ENCODE data around the gene CELF5. TPM values are rescaled to one million over a fixed set of nuclear protein-coding genes. Genes with fewer than 3 reads are reported as not detected.
A peak's percentile ranks its signal among the peaks of the same experiment; 100 is the strongest.
"Not testable (repeated sequence)": the region's sequence is repeated elsewhere in the genome, so short reads cannot be mapped to it uniquely, and the experiment has no call there.

Gene CELF5
- total RNA-seq, 2 donors from 2014 or later, result 0.59 TPM; not detected in 1

DNA sequence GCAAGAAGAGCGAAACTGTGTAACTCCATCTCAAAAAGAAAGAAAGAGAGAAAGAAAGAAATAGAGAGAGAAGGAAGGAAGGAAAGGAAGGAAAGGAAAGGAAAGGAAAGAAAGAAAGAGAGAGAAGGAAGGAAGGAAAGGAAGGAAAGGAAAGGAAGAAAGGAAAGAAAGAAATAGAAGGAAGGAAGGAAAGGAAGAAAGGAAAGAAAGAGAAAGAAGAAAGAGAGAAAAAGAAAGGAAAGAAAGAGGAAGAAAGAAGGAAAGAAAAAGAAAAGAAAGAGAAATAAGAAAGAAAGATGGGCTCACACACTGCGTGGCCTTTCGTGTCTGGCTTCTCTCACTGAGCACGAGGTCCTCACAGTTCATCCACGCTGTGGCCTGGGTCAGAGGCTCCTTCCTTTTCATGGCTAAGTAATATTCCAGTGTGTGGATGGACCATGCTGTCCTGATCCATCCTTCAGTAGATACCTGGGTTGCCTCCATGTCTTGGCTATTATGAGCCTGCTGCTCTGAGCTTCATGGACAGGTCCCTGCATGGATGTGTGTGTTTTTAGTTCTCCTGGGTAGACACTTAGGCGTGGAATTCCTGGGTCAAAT is 74.5 kb downstream of the CELF5 start:
- Mint-ChIP-seq H3K4me3 (no peak overlapping the region), H3K4me1 (ENCODE audit: low read depth in 2 of 2) (no peaks in the 10 kb centered on the region), H3K36me3 (no peaks in the 10 kb centered on the region), H3K9me3 (no peaks in the 10 kb centered on the region), H3K27ac (no peak overlapping the region), H3K27me3 (peaks cover 0 to 13% of the 10 kb centered on the region in 2 donors)
- DNase-seq (ENCODE audit: low spot score) (no peak), ATAC-seq (no peak)

DNA sequence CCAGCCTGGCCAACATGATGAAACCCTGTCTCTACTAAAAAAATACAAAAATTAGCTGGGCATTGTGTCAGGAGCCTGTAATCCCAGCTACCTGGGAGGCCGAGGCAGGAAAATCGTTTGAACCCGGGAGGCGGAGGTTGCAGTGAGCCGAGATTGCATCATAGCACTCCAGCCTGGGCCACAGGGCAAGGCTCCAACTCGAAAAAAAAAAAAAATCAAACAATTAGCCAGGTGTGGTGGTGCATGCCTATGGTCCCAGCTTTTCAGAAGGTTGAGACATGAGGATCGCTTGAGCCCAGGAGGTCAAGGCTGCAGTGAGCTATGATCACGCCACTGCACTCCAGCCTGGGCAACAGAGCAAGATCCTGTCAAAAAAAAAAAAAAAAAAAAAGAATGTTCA is 76.1 kb downstream of the CELF5 start:
- H3K9me3 Mint-ChIP-seq; ATAC-seq; H3K36me3 Mint-ChIP-seq; DNase-seq (ENCODE audit: low spot score); H3K27ac Mint-ChIP-seq; H3K4me3 Mint-ChIP-seq; H3K4me1 Mint-ChIP-seq (ENCODE audit: low read depth in 2 of 2): not testable (repeated sequence)
- H3K27me3 Mint-ChIP-seq, result peaks cover 0 to 13% of the 10 kb centered on the region in 2 donors

DNA sequence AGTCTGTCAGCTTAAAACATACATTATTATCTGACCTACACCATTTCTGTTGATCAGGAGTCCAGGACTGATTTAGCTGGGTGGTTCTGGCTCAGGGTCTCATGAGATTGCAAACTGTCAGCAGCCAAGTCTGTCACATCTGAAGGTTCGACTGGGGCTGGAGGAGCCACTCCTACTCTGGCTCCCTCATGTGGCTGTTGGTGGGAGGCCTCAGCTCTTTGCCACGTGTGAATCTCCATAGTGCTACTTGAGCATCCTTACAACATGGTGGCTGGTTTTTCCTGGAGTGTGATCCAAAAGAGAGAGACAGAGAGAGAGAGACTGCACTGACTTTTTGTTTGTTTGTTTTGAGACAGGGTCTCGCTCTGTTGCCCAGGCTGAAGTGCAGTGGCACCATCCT is 78.3 kb downstream of the CELF5 start:
- no peaks in the 10 kb centered on the region for H3K36me3 Mint-ChIP-seq
- H3K27me3 Mint-ChIP-seq, result peaks cover 0 to 14% of the 10 kb centered on the region in 2 donors
- H3K9me3 Mint-ChIP-seq, result no peaks in the 10 kb centered on the region
- H3K4me3 Mint-ChIP-seq, result no peak overlapping the region
- no peaks in the 10 kb centered on the region for H3K4me1 Mint-ChIP-seq (ENCODE audit: low read depth in 2 of 2)
- DNase-seq (ENCODE audit: low spot score) (no peak), ATAC-seq (no peak)
- H3K27ac Mint-ChIP-seq, result no peak overlapping the region

DNA sequence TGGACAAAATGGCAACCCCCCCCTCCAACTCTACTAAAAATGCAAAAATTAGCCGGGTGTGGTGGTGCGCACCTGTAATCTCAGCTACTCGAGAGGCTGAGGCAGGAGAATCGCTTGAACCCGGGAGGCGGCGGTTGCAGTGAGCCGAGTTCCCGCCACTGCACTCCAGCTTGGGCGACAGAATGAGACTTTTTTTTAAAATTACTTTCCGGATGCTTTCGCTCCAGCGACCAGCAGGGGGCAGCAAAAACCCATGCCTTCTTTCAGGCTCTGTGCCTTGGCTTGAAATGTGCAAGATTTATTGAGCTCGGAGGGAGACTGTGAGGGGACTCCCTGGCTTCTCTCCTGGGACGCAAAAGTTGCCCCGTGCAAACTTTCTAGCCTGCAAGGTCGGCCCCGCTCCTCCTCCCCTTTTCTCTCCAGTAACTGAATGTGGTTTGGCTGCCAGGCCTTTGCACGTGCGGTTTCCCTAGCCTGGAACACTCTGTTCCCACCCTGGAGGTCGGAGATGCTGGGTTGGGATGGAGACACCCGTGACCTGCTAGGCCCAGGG is 80.5 kb downstream of the CELF5 start:
- Mint-ChIP-seq H3K27me3 (peaks cover 9 to 20% of the 10 kb centered on the region in 2 donors), H3K4me3 (no peak overlapping the region)

DNA sequence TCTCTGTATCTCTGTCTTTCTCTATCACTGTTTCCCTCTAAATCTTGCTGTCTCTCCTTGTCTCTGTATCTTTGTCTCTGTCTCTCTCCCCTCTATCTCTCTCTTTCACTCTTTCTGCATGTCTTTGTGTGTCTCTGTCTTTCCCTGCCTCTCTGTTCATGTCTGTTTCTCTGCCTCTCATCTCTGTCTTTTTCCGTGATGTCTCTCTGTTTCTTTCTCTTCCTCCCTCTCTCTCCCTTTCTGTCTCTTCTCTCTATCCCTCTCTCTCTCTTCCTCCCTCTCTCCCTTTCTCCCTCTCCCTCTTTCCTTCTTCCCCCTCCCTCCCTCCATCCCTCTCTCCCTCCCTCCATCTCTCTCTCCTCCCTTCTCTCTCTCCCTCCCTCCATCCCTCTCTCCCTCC is 85.3 kb downstream of the CELF5 start:
- no peak for ATAC-seq
- peaks cover 21 to 37% of the 10 kb centered on the region in 2 donors for H3K27me3 Mint-ChIP-seq
- no peaks in the 10 kb centered on the region for H3K4me1 Mint-ChIP-seq (ENCODE audit: low read depth in 2 of 2)

More for the DNA sequence above, 80.5 kb downstream of the CELF5 start:
- Mint-ChIP-seq H3K4me1 (ENCODE audit: low read depth in 2 of 2) (no peaks in the 10 kb centered on the region), H3K36me3 (no peaks in the 10 kb centered on the region), H3K9me3 (peaks cover 2% of the 10 kb centered on the region), H3K27ac (no peak overlapping the region)
- ATAC-seq (peak; percentile 37 to 72), DNase-seq (ENCODE audit: low spot score) (peak; percentile 77)

DNA sequence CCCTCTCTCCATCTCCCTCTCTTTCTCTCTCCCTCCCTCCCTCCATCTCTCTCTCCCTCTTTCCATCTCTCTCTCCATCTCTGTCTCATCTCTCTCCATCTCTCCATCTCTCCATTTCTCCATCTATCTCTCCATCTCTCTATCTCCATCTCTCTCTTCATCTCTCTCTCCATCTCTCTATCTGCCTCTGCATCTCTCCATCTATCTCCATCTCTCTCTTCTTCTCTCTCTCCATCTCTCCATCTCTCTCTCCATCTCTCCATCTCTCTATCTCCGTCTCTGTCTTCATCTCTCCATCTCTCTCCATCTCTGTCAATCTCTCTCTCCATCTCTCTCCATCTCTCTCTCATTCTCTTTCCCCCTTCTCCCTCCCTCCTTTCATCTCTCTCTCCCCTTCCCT is 85.8 kb downstream of the CELF5 start:
- H3K36me3 Mint-ChIP-seq, result no peaks in the 10 kb centered on the region
- H3K27me3 Mint-ChIP-seq, result peaks cover 21 to 37% of the 10 kb centered on the region in 2 donors
- no peak overlapping the region for H3K27ac Mint-ChIP-seq
- no peak for DNase-seq (ENCODE audit: low spot score)
- H3K4me1 Mint-ChIP-seq (ENCODE audit: low read depth in 2 of 2), result no peaks in the 10 kb centered on the region
- H3K9me3 Mint-ChIP-seq, result peaks cover 2% of the 10 kb centered on the region
- no peak for ATAC-seq
- H3K4me3 Mint-ChIP-seq, result no peak overlapping the region

More for the DNA sequence above, 85.3 kb downstream of the CELF5 start:
- Mint-ChIP-seq H3K27ac (no peak overlapping the region), H3K36me3 (no peaks in the 10 kb centered on the region), H3K4me3 (no peak overlapping the region), H3K9me3 (peaks cover 2% of the 10 kb centered on the region)
- no peak for DNase-seq (ENCODE audit: low spot score)

DNA sequence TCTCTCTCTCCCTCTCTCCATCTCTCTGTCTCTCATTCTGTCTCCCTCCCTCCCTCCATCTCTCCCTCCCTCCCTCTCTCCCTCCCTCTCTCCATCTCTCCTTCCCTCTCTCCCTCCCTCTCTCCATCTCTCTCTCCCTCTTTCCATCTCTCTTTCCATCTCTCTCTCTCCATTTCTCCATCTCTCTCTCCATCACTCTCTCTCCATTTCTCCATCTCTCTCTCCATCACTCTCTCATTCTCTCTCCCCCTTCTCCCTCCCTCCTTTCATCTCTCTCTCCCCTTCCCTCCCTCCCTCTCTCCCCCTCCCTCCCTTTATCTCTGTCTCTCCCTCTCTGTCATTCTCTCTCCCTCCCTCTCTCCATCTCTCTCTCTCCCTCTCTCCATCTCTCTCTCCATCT is 86.2 kb downstream of the CELF5 start:
- Mint-ChIP-seq H3K4me3 (no peak overlapping the region), H3K27ac (no peak overlapping the region), H3K36me3 (no peaks in the 10 kb centered on the region), H3K9me3 (peaks cover 2% of the 10 kb centered on the region), H3K4me1 (ENCODE audit: low read depth in 2 of 2) (no peaks in the 10 kb centered on the region), H3K27me3 (peaks cover 21 to 37% of the 10 kb centered on the region in 2 donors)
- ATAC-seq, result no peak
- no peak for DNase-seq (ENCODE audit: low spot score)

DNA sequence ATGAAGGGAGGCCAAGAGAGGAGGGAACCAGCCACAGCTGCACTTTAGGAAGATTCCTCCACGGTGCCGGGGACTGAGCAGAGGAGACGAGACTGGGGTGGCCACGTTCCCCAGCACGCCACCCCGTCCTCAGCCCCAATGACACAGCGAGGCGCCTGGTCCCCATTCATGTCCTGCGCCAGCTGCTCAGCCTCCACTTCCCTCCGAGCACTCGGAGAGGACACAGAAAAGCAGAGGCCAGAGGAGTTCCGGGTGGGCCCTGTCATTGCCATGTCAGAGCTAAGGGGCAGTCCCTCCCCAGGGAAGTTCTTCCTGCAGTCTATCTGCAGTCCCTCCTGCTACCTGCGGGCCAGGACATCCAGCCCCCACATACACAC is 88.7 kb downstream of the CELF5 start:
- no peak for ATAC-seq
- Mint-ChIP-seq H3K27ac (no peak overlapping the region), H3K27me3 (peaks cover 19 to 32% of the 10 kb centered on the region in 2 donors), H3K36me3 (no peaks in the 10 kb centered on the region), H3K9me3 (no peaks in the 10 kb centered on the region), H3K4me3 (no peak overlapping the region), H3K4me1 (ENCODE audit: low read depth in 2 of 2) (no peaks in the 10 kb centered on the region)
- DNase-seq (ENCODE audit: low spot score), result no peak

DNA sequence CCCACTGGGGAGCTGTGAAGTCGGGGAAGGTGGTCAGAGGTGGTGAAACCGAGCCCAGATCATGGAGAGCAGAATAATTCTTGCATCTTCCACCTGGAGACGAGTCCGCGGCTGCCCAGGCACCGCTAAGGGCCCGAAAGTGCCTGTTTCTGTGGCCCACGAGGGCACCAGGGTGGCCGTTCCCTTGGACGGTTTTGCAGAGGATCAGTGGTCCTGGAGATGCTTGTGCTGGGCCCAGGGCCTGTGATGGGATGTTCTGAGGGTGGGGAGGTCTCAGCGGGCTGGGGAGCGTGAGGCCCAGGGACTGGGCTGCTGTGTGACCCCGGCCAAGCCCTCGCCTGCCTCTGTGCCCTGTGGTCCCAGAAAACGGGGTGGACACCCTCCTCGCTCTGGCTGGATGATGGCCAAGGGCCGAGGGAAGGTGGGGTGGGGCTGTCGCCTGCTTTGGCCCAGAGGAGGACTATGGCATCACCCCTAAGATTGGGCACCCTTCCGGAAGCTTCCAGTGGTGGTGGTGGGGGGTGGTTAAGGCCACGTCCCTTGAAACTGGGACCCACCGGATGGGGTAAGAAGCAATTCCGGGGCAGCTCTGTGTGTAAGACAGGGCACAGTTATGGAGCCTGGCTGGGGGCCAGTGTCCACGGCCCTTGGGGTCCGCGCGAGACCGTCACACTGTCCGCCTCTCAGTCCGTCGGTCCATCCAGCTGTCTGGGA is 90.7 kb downstream of the CELF5 start:
- Mint-ChIP-seq H3K9me3 (no peaks in the 10 kb centered on the region), H3K27ac (no peak overlapping the region), H3K27me3 (peaks cover 15 to 16% of the 10 kb centered on the region in 2 donors), H3K4me1 (ENCODE audit: low read depth in 2 of 2) (no peaks in the 10 kb centered on the region), H3K36me3 (no peaks in the 10 kb centered on the region), H3K4me3 (no peak overlapping the region)
- peak in 1 of 2 donors; percentile 15 for ATAC-seq
- DNase-seq (ENCODE audit: low spot score), result no peak

DNA sequence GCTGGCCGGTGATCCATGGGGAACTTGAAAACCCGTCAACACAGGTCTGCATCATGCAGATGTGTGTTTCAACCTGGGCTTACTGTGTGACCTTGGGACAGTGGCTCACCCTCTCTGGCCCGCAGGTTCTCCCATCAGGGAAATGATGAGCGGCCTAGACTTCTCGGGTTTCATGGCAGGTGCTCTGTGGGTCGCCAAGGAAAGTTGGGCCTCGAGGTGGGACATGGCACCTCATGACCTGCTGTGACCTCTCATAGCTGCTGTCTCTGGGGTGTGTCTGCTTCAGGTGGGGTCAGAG is 91.2 kb downstream of the CELF5 start:
- ATAC-seq (no peak), DNase-seq (ENCODE audit: low spot score) (no peak)
- no peak overlapping the region for H3K4me3 Mint-ChIP-seq
- H3K27ac Mint-ChIP-seq, result no peak overlapping the region
- no peaks in the 10 kb centered on the region for H3K4me1 Mint-ChIP-seq (ENCODE audit: low read depth in 2 of 2)
- peaks cover 10 to 13% of the 10 kb centered on the region in 2 donors for H3K27me3 Mint-ChIP-seq
- no peaks in the 10 kb centered on the region for H3K9me3 Mint-ChIP-seq
- H3K36me3 Mint-ChIP-seq, result no peaks in the 10 kb centered on the region

DNA sequence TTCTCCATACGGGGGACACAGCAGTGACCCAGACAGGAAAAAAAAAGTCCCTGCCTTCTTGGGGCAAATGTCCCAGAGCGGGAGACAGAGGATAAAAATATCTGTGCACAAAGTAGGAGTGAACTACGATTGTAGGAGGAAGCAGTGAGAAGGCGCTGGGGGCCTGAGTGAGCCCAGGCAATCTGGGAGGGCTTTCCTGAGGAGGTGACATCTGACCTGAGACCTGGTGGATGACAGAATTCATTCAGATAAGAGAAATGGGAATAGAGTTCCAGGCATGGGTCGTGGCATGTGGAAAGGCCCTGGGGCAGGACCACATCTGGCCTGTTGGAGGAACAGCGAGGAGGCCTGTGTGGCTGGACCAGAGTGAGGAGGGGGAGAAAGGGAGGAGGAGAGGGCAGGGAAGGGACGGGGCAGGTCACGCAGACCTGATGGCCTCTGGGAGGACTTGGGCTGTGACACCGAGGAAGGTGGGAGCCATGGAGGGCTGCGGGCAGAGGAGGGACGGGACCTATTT is 91.7 kb downstream of the CELF5 start:
- H3K4me1 Mint-ChIP-seq (ENCODE audit: low read depth in 2 of 2), result no peaks in the 10 kb centered on the region
- no peaks in the 10 kb centered on the region for H3K9me3 Mint-ChIP-seq
- ATAC-seq, result no peak
- no peak overlapping the region for H3K4me3 Mint-ChIP-seq
- no peaks in the 10 kb centered on the region for H3K36me3 Mint-ChIP-seq
- no peak overlapping the region for H3K27ac Mint-ChIP-seq
- peaks cover 5 to 17% of the 10 kb centered on the region in 2 donors for H3K27me3 Mint-ChIP-seq
- DNase-seq (ENCODE audit: low spot score), result no peak

DNA sequence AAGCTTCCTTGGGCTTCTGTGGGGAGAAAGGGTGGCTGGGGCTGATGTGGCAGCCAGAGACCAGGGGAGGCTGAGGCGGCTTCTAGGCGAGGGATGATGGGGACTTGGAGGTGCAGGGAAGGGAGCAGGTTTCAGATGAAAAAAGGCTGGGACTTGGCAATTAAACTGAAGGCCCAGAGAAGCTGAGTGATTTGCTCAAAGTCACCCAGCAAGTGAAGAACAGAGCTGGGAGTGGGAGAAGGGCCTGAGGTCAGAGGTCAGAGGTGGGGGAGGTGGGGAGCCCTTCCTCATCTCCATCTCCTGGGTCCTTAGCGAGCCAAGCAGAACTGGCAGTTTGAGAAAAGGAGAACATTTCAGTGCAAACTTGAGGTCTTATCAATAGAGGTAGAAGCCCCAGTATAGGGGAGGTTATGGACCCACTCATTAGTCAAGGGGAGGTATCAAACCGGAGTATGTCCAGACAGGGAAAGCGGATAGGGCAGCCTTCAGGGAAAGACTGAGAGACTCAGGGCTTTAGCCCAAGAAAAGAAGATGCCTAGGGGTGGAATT is 92.3 kb downstream of the CELF5 start:
- Mint-ChIP-seq H3K27ac (no peak overlapping the region), H3K4me3 (no peak overlapping the region), H3K9me3 (no peaks in the 10 kb centered on the region), H3K27me3 (peaks cover 2 to 17% of the 10 kb centered on the region in 2 donors), H3K4me1 (ENCODE audit: low read depth in 2 of 2) (no peaks in the 10 kb centered on the region), H3K36me3 (no peaks in the 10 kb centered on the region)
- DNase-seq (ENCODE audit: low spot score) (no peak), ATAC-seq (no peak)

DNA sequence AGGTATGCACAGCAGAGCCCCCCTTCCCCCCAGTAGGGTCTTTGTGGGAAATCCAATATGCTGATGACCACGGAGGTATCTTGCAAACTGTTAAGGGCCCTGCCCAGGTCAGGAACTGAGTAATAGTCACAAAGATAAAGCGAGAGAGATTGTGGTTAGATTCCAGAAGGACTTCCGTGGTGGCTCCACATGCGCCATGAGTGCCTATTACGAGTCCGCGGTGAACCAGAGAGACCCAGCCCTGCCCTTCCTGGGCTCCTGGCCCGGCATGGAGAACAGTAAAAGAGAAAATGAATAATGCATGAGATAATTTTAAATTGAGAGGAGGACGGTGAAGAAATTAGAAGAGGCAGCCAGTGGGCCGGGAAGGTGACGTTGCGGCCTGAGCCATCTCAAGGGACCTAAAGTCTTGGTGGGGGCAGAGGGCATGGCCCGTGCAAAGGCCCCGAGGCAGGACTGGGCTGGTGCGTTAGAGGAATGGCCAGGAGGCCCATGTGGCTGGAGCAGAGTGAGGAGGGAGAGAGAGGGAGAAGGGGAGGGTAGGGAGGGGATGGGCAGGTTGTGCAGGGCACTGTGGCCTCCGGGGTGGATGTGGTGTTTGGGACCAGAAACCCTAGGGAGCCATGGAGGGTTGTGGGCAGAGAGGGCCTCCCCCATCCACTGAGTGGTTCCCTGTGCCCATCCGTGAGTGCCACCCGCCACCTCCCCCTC is 95.3 kb downstream of the CELF5 start:
- ATAC-seq (no peak), DNase-seq (ENCODE audit: low spot score) (no peak)
- H3K36me3 Mint-ChIP-seq, result no peaks in the 10 kb centered on the region
- peaks cover 16 to 22% of the 10 kb centered on the region in 2 donors for H3K27me3 Mint-ChIP-seq
- no peak overlapping the region for H3K27ac Mint-ChIP-seq
- no peaks in the 10 kb centered on the region for H3K9me3 Mint-ChIP-seq
- H3K4me3 Mint-ChIP-seq, result no peak overlapping the region
- H3K4me1 Mint-ChIP-seq (ENCODE audit: low read depth in 2 of 2), result no peaks in the 10 kb centered on the region

DNA sequence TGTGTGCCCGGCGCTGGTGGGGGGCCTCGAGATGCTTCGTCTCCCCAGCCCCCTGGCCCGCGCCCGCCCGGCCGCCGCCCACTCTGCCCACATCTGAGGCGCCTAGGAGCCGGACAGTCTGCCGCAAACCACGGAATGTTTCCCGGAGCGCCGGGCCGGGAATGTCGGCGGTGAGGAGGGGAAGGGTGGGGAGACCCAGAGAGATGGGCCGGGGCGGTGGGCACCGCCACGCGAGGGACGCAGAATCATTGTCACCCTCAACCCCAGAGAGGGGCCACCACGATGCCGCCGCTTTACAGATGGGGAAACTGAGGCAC is 95.9 kb downstream of the CELF5 start:
- DNase-seq (ENCODE audit: low spot score) (no peak), ATAC-seq (no peak)
- H3K4me1 Mint-ChIP-seq (ENCODE audit: low read depth in 2 of 2), result no peaks in the 10 kb centered on the region
- no peak overlapping the region for H3K4me3 Mint-ChIP-seq
- H3K27me3 Mint-ChIP-seq, result peaks cover 16 to 22% of the 10 kb centered on the region in 2 donors
- H3K36me3 Mint-ChIP-seq, result no peaks in the 10 kb centered on the region
- no peak overlapping the region for H3K27ac Mint-ChIP-seq
- no peaks in the 10 kb centered on the region for H3K9me3 Mint-ChIP-seq

Measured in natural killer cell treated with Interleukin-12 subunit alpha and Interleukin-12 subunit beta and Interleukin-15 and Interleukin-18, amount 100 ng/mL, for 72 hours (primary cell).